Activated CD4-positive, alpha-beta T cell treated with anti-CD3 and anti-CD28 coated beads, Interleukin-2, amount 50 U/mL, for 48 hours (primary cell): ENCODE measurements around the gene OR5AS1.
"Not testable (repeated sequence)": the region's sequence is repeated elsewhere in the genome, so short reads cannot be mapped to it uniquely, and the experiment has no call there.

Experiments
- DNase-seq, 2 experiments: peaks; one replicate each; pipeline ENCODE4 v3.0.0-alpha.2; 2020

The OR5AS1 gene

GRCh38 chr11:56027354-56027753 is at the start of gene OR5AS1:
OR5AS1 (plus strand) TSS chr11:56027654; CDS start chr11:56030419, 2,765 bp downstream.
- DNase-seq, result no peak

GRCh38 chr11:55994525-55994924 is 32.9 kb upstream of the OR5AS1 start, which contains the start of gene OR5F1:
OR5F1 (minus strand) TSS chr11:55994625; CDS start chr11:55994625, 0 bp downstream.
- DNase-seq, result no peak

DNA sequence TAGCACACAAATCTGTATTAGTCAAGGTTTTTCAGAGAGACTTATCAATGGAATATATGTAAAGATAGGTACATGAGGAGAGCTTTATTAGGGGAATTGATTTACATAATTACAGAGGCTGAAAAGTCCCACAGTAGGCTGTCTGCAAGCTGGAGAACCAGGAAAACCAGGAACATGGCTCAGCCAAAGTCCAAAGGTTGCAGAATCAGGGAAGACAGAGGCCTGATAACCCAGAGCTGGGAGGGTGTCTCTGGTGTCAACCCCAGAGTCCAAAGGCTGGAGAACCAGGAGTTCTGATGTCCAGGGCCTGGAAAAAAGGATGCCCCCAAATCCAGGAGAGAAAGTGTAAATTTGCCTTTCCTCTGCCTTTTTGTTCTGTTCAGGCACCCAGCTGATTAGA is 16.7 kb upstream of the OR5AS1 start:
- no peak for DNase-seq

DNA sequence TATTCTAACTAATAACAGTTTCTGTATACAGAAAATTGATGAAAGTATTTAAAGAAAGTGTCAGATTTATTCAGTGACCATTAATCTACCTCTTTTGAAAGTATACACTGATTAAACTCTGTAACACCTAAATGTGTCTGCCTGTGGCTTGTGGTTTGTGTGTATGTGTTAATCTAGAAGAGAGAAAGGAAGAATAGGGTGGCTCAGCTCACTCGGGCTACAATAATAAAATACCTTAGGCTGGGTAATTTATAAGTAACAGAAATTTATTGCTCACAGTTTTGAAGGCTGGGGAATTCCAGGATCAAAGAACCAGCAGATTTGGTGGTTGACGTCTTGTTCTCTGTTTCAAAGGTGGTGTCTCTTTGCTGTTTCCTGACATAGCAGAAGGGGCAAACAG is 13.6 kb upstream of the OR5AS1 start:
- no peak for DNase-seq

DNA sequence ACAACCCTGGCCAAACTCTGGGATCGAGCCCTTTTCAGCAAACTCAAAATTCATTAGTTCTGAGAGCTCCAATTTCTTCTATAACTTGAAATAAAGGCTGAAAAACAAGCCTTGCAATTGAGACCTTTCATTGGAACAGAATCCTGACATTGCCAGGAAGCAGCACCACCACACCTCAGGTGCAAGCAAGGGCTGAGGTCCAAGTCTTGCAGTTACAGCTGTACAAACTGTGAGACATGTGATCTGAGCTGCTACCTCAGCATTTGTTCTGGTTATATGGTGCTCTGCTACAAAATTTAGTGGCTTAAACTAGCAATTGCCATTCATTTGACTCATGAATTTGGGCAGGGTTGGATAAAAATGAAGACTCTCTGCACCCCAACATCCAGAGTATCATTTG is 18.1 kb downstream of the OR5AS1 start:
- DNase-seq, result no peak

GRCh38 chr11:56048480-56048879 is 21.0 kb downstream of the OR5AS1 start:
- DNase-seq, result no peak

DNA sequence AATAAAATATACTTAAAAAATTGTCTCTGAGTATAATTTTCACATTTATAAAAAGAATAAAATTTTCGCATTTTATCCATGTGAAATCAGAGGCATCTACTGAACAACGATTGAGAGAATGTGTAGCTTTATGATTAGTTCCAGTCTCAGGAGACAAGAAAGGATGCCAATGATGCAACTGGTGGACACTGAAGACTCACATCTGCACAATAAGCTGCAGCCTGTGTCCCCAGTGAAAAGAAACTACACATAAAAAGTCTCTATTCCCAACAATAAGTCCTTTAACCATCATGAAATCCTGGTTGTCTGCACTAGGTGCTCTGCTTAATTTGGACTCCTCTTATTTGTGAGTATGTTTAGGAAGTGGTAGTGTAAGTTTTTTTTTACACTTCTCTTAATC is 22.0 kb downstream of the OR5AS1 start:
- no peak for DNase-seq

- DNase-seq, result not testable (repeated sequence)
Measured at GRCh38 chr11:56056366-56056765, 28.9 kb downstream of the OR5AS1 start.

- DNase-seq, result not testable (repeated sequence)
Measured at GRCh38 chr11:56057661-56058237, 30.3 kb downstream of the OR5AS1 start.

- DNase-seq, result not testable (repeated sequence)
Measured at GRCh38 chr11:56058260-56058780, 30.9 kb downstream of the OR5AS1 start.

DNA sequence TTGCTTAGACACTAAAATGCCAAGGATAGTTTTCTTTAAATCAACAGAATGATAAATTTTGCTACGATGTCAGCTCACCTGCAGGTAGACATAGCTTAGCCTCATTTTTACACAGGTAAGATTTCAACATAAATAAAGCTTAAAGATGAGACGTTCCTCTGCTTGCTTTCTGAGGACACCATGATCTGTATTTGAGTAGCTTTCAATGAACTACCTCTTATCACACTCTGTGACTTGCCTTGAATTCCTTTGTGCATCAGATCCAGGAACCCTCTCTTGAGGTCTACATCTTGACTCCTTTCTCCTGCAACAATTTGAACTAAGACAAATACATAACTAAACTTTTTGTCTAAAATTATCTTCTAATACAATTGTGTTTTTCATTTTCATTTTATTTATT is 39.5 kb downstream of the OR5AS1 start:
- DNase-seq, result no peak
